GM23338 (cell line): ENCODE results near the gene WBP4.
"Not testable (repeated sequence)": the region's sequence is repeated elsewhere in the genome, so short reads cannot be mapped to it uniquely, and the experiment has no call there.

Experiments used
- CTCF ChIP-seq, 2 experiments: fragments of 200-600 bp in 1 of 2; sonication (generic) in 1 of 2; conservative IDR thresholded peaks; 2 replicates each; pipeline versions ENCODE4 v1.5.1 to v1.6.1; 2016 to 2017; ENCODE audit warnings: antibody characterized with exemption in 2 of 2, low read depth in 2 of 2, mild to moderate bottlenecking in 2 of 2, moderate library complexity in 1 of 2
- EZH2phosphoT487 ChIP-seq: fragments of 200-600 bp; sonication (generic); IDR thresholded peaks from one replicate; pipeline ENCODE4 v1.8.1; 2018; ENCODE audit warnings: antibody characterized with exemption; ENCODE audit not compliant: unreplicated experiment
- REST ChIP-seq: IDR thresholded peaks from one replicate; pipeline ENCODE4 v1.6.1; 2018; ENCODE audit warnings: antibody characterized with exemption; ENCODE audit not compliant: unreplicated experiment
- ZNF114 ChIP-seq: fragments of 250-450 bp; sonication (Bioruptor Pico); IDR thresholded peaks from 2 replicates; pipeline ENCODE4 v1.5.0; 2020; ENCODE audit warnings: mild to moderate bottlenecking, moderate library complexity

DNA sequence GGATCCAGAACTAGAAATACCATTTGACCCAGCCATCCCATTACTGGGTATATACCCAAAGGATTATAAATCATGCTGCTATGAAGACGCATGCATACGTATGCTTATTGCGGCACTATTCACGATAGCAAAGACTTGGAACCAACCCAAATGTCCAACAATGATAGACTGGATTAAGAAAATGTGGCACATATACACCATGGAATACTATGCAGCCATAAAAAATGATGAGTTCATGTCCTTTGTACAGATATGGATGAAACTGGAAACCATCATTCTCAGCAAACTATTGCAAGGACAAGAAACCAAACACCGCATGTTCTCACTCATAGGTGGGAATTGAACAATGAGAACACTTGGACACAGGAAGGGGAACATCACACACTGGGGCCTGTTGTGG, 24.8 kb upstream of the WBP4 start:
- not testable (repeated sequence) for TF ChIP-seq EZH2phosphoT487; REST; CTCF (conservative IDR thresholded peaks at IDR 0.05; ENCODE audit: low read depth in 2 of 2); ZNF114
